ENCODE results near the gene BRD3. TPM values are rescaled to one million over a fixed set of nuclear protein-coding genes. Genes with fewer than 3 reads are reported as not detected.

Gene BRD3
- total and polyA plus RNA-seq, 2 of the 8 experiments (the other 6 are each of a cell fraction or from before 2014, with no cell fraction given), result 31.0 to 82.7 TPM

DNA sequence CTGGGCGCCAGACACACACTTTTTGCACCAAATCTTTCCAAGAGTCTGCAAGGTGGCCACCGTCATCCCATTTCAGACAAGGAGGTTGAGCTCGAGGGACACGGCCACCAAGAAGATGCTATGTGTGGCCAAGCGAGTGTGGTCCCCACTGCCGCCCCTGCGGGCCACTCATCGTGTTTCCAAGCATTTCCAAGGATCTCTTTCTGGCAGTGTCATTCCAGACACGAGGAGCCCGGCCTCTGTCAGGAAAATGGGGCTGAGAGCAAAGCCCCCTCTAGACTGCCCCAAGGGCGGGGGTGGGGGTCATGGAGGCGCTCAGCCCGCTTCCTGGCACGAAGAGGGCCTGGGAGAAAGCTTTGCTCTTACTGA is 86.3 kb downstream of the BRD3 start:
- no peak overlapping the region for H3K4me3 ChIP-seq (ENCODE audit: extremely low read depth in 1 of 4, insufficient read depth in 2 of 4, low read depth in 3 of 4, low read length in 4 of 4)
- H2AFZ ChIP-seq (ENCODE audit: low read length), result no peak overlapping the region
- H2BK120ac ChIP-seq (replicated peaks; ENCODE audit: low read depth, low read length), result no peak overlapping the region
- no peak overlapping the region for H2AK5ac ChIP-seq (ENCODE audit: low read depth, low read length)
- H3K4ac ChIP-seq (replicated peaks; ENCODE audit: insufficient read length, low read depth, low read length), result no peak overlapping the region
- H2BK12ac ChIP-seq (ENCODE audit: low read depth, low read length), result no peak overlapping the region
- H3K36me3 ChIP-seq (ENCODE audit: control insufficient read depth in 2 of 4, insufficient read depth in 4 of 4, low read length in 3 of 4), result no peaks in the 10 kb centered on the region
- H4K20me1 ChIP-seq (replicated peaks in 1 of 2; ENCODE audit: control insufficient read depth in 1 of 2, insufficient read depth in 2 of 2, low read length in 2 of 2), result peaks cover 37 to 56% of the 10 kb centered on the region in 2 experiments
- no peaks in the 10 kb centered on the region for H3K27me3 ChIP-seq (replicated peaks in 1 of 4; ENCODE audit: control insufficient read depth in 3 of 4, extremely low read depth in 1 of 4, insufficient read depth in 3 of 4, low read length in 3 of 4)
- FAIRE-seq (no peak), DNase-seq (ENCODE audit: low read depth in 1 of 2, low spot score in 2 of 2) (no peak)
- H3K79me1 ChIP-seq (ENCODE audit: low read depth, low read length), result peaks cover 23% of the 10 kb centered on the region
- H2BK20ac ChIP-seq (ENCODE audit: low read length), result no peak overlapping the region
- no peak overlapping the region for H3K56ac ChIP-seq (replicated peaks; ENCODE audit: insufficient read length, low read depth, low read length)
- TF ChIP-seq POU5F1 (IDR thresholded peaks at IDR 0.05; ENCODE audit: low read depth, low read length) (no peak), RBBP5 (IDR thresholded peaks at IDR 0.05; ENCODE audit: borderline replicate concordance, low read depth, low read length) (no peak), TCF12 (IDR thresholded peaks at IDR 0.05; ENCODE audit: low read depth, low read length) (no peak), SP4 (IDR thresholded peaks at IDR 0.05; ENCODE audit: low read length) (no peak), EZH2 (IDR thresholded peaks at IDR 0.05; ENCODE audit: low read depth, low read length, severe bottlenecking) (no peak), RXRA (IDR thresholded peaks at IDR 0.05; ENCODE audit: insufficient read depth, low read depth, low read length) (no peak), JUN (IDR thresholded peaks at IDR 0.05; ENCODE audit: low read depth, low read length) (no peak)
- H3K27ac ChIP-seq (ENCODE audit: low read depth, low read length), result no peak overlapping the region
- H3K79me2 ChIP-seq (ENCODE audit: control insufficient read depth in 1 of 2, insufficient read depth in 2 of 2, low read length in 2 of 2), result peaks cover 19 to 98% of the 10 kb centered on the region in 2 experiments; a peak in 3 of 4 replicates
- ChIA-PET CTCF (ENCODE audit: partially characterized antibody) (interaction anchor here (1.3 to 3.7 kb wide), 2 partner anchors 13 to 57 kb away, joined by 3 to 21 read pairs; no protein-coding TSS in a partner anchor), POLR2A (ENCODE audit: partially characterized antibody) (no interaction called here)
- no peaks in the 10 kb centered on the region for H3K23me2 ChIP-seq (ENCODE audit: low read depth, low read length)
- no peaks in the 10 kb centered on the region for H3K9me3 ChIP-seq (ENCODE audit: insufficient read depth in 2 of 2, low read depth in 1 of 2, low read length in 1 of 2)
- H3K18ac ChIP-seq (ENCODE audit: extremely low read depth, low read length), result no peak overlapping the region
- H3K4me1 ChIP-seq (replicated peaks in 1 of 4; ENCODE audit: control insufficient read depth in 3 of 4, insufficient read depth in 4 of 4, low read length in 3 of 4), result peaks cover 0 to 16% (median 7%) of the 10 kb centered on the region in 4 experiments; a peak in 5 of 7 replicates
- H3K4me2 ChIP-seq (ENCODE audit: insufficient read depth in 1 of 2, low read depth in 2 of 2, low read length in 2 of 2), result no peak overlapping the region
- WGBS, 2 experiments (ENCODE audit: extremely low coverage in 1 of 2, insufficient coverage in 1 of 2, insufficient read length in 1 of 2, insufficient replicate concordance in 2 of 2, low coverage in 1 of 2, low lambda C conversion rate in 2 of 2, missing lambda C conversion rate in 1 of 2), result 91% methylated on average over 14 of the region's 14 CpGs; no CpG with 5 or more reads in 1 of the 2 experiments
- H2BK5ac ChIP-seq (ENCODE audit: low read depth, low read length), result no peak overlapping the region
- no peak overlapping the region for H3K14ac ChIP-seq (ENCODE audit: insufficient read length)
- no peak overlapping the region for H4K8ac ChIP-seq (ENCODE audit: extremely low read depth, insufficient read depth, low read length)
- H3K9ac ChIP-seq (replicated peaks in 1 of 4; ENCODE audit: extremely low read depth in 1 of 4, low read depth in 3 of 4, low read length in 3 of 4), result no peak overlapping the region
- H2BK15ac ChIP-seq (ENCODE audit: low read length), result no peak overlapping the region
- H3K23ac ChIP-seq (ENCODE audit: insufficient read length), result no peak overlapping the region
- H4K91ac ChIP-seq (replicated peaks; ENCODE audit: insufficient read length, low read length), result no peak overlapping the region
- no peak overlapping the region for H4K5ac ChIP-seq (ENCODE audit: insufficient read length, low read depth, low read length)
